Stimulated activated CD8-positive, alpha-beta memory T cell treated with anti-CD3 and anti-CD28 coated beads, Interleukin-2, amount 100 ng/mL, for 48 hours (primary cell): Measurements from ENCODE around the gene SMCHD1.
"Not testable (repeated sequence)": the region's sequence is repeated elsewhere in the genome, so short reads cannot be mapped to it uniquely, and the experiment has no call there.

Source experiments
- DNase-seq, 2 donors: peaks; one replicate each; pipeline ENCODE4 v3.0.0-alpha.2; 2020; ENCODE audit warnings: low read depth in 2 of 2

Gene SMCHD1

DNA sequence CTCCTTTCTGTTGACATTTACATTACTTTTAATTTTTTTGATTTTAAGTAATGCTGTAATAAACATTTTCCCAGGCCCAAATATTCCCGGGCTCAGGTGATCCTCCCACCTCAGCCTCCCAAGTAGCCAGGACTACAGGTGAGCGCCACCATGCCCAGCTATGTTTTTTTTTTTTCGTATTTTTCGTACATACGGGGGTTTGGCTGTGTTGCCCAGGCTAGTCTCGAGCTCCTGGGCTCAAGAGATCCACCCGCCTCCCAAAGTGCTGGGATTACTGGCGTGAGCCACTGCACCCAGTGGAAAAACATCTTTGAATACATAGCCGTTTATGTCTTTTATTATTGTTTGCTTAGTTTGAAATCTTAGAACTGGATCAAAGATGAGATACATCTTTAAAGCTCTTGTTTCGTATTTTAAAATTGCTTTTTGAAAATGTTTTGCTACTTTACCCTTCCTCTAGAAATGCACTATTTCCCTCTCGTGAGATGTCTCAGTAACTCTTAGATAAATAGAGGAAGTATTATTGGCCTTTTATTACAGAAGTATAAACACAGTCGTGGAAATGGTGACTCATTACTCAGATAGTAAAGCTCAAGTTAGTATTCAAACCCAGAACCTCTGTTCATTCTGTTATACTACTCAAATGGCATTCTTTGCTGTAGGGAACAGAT lies 2.4 kb downstream of the SMCHD1 start:
- no peak for DNase-seq

DNA sequence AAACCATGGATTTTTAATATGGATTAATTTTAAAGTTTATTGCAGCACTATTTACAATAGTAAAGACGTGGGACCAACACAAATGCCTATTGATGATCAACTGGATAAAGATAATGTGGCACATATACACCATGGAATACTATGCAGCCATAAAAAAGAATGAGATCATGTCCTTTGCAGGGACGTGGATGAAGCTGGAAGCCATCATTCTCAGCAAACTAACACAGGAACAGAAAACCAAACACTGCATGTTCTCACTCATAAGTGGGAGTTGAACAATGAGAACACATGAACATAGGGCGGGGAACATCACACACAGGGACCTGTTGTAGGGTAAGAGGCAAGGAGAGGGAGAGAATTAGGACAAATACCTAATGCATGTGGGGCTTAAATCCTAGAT lies 5.3 kb downstream of the SMCHD1 start:
- not testable (repeated sequence) for DNase-seq

DNA sequence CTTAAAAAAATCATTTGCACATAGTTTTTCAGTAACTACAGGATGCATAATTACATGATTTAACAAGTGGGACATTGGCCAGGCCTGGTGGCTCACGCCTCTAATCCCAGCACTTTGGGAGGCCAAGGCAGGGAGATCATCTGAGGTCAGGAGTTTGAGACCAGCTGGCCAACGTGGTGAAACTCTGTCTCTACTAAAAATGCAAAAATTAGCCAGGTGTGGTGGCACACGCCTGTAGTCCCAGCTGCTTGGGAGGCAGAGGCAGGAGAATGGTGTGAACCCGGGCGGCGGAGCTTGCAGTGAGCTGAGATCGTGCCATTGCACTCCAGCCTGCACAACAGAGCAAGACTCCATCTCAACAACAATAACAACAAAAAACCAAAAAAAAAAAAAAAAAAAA lies 6.8 kb downstream of the SMCHD1 start:
- DNase-seq: not testable (repeated sequence)

DNA sequence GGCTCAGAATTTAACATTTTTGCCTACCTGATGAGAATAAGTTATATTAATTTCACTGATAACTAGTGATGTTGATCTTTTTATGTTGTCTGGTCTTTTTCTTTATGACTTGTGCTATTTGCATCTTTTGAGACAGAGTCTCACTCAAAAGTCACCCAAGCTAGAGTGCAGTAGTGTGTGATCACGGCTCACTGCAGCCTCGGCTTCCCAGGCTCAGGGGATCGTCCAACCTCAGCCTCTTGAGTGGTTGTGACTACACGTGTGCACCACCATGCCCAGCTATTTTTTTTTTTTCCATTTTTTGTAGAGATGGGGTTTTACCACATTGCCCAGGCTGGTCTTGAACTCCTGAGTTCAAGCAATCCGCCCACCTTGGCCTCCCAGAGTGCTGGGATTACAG lies 7.5 kb downstream of the SMCHD1 start:
- no peak for DNase-seq

DNA sequence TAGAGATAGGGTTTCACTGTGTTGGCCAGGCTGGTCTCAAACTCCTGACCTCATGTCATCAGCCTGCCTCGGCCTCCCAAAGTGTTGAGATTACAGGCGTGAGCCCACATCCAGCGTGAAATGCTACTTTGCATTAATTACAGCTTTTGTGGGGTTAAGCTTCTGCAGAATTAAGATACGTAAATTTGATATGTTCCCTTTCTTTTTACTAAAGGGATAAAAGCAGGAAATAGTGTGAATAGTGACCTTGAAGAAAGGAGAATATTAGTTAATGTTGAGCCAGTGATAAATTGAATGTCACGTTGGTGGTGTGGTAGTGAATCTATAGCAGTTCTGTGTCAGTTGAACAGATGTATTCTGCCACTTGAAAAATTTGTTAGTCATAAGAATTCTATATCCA lies 16.9 kb downstream of the SMCHD1 start:
- no peak for DNase-seq

DNA sequence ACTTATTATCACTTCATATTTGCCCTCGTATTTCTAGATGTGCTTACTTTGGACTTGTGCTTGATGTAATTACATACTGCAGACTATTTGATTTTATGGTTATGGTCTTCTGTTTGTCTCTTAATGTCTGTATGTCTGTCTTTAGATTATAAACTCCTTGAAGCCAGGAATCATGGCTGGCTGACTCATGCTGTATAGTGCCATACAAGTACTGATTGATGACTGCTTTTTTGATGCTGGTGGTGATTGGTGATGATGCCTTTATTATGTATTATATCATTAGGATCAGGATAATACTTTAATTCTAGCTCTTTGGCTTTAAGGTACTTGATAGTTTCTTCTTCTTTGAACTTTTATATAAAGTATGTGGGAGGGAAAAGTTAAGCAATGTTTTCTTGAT lies 17.3 kb downstream of the SMCHD1 start:
- no peak for DNase-seq

DNA sequence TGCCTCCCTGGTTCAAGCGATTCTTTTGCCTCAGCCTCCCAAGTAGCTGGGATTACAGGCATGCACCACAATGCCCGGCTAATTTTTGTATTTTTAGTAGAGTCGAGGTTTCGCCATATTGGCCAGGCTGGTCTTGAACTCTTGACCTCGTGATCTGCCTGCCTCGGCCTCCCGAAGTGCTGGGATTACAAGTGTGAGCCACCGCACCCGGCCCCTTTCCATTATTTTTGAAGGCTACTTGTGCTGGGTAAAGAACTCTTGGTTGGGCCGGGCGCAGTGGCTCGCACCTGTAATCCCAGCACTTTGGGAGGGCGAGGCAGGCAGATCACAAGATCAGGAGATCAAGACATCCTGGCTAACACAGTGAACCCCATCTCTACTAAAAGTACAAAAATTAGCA lies 23.4 kb downstream of the SMCHD1 start:
- not testable (repeated sequence) for DNase-seq

DNA sequence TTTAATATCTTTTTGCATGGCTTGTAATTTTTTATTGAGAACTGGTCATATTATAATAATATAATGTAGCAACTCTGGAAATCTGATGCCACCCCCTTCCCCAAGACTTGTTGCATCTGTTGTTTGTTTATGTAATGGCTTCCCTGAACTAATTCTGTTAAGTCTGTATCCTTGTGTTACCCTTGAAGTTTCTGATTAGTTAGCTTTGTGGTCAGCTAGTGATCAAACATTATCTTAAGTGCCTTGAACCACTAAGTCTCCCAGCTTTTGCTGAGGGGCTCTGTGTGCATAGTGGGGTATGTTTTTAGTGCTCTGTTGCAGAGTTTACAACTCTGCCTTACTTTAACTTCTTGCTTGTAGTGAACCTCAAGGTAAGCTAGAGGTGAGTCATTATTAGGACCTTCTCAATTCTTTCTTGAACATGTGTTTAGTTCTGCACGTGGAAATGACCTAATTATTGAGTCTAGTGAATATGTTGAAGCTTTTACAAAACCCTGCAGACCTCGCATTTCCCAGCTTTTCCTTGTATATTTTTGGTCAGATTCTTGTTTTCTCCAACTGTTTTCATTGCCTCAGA lies 24.8 kb downstream of the SMCHD1 start:
- no peak for DNase-seq

DNA sequence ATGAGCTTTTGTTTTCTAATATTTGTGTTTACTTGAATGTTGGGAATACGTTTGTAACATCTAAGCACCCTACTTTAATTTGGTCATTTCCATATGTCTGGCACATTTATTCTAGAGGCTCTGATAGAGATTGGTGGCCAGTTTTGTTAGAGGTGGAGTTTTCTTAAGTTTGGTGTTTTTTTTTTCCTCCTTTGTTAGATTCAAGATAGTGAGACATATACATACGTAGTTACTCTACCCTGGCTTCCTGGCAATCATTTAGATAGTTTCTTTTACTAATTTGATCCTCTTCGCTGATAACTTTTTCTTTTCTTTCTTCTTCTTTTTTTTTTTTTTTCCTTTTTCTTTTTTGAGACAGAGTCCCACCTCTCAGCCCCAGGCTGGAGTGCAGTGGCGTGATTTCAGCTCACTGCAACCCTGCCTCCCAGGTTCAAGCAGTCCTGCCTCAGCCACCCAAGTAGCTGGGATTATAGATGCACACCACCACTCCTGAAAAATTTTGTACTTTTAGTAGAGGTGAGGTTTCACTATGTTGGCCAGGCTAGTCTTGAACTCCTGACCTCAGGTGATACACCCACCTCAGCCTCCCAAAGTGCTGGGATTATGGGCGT lies 26.6 kb downstream of the SMCHD1 start:
- no peak for DNase-seq

DNA sequence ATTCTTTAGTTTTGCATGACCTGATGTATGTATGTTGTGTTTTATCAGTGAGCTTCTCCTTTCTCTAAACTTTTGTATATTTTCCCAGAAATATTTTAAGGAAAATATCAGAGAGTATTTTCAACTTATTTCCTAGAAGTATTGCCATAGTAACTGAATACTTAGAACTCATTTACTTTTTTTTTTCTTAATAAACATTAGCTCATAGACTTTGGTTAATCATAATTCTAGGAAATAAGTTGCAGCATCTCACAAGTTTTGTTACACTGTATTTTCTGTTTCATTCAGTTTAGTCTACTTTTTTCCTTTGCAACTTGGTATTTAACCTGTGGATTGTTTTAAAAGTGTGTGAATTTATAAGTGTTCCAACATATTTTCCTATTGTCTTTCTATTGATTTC lies 27.5 kb downstream of the SMCHD1 start:
- no peak for DNase-seq

DNA sequence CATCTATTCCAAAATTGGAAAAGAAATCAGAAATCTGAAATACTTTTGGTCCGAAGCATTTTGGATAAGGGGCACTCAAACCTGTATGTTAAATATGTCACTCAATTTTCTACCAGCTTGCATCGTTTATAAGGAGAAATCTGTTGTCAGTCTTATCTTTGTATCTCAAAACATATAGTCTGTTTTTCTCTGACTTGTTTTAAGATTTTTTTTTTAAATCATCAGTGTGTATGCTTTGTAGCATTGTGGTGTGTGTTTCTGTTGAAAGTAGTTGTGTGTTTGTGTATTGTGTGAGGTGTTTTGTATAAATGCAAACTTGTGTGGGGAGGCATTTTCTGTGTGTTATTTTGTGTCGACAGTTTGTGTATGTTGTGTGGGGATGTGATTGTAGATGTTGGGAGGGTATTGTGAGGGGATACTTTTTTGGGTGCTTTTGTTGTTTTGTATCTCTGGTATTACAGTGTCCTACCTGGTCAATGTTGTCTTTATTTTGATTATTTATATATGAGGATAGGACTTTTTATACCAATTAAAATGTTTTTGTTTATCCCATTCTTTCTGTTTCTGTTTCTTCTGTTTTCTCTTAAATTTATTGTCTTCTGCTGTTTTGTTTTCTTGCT lies 30.9 kb downstream of the SMCHD1 start:
- no peak for DNase-seq

DNA sequence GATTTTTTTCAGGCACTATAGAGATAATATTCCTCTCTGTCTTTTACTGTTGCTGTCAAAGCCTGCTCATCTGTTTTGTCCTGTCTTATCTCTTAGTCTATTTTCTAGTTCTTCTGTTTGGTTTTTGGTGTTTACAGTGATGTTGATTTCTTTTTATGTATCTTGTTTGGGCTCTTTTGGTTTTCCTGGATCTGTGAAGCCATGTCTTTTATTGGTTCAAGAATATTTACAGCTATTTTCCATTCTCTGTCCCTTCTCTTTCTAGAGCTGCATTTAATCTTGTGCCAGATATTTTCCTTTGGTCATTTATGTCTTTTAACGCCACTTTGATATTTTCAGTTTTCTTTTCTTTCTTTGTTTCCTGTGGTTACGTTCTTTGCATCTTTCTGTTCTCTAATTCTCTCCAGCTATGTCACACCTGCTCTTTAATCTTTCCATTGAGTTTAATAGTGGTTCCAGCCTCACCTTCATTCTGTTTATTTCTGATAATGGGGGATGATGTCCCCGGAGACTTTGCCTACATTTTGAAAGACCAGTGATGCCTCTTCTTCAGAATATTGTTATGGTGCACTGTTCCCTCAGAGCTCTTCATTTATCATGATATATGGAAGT lies 32.0 kb downstream of the SMCHD1 start:
- no peak for DNase-seq

DNA sequence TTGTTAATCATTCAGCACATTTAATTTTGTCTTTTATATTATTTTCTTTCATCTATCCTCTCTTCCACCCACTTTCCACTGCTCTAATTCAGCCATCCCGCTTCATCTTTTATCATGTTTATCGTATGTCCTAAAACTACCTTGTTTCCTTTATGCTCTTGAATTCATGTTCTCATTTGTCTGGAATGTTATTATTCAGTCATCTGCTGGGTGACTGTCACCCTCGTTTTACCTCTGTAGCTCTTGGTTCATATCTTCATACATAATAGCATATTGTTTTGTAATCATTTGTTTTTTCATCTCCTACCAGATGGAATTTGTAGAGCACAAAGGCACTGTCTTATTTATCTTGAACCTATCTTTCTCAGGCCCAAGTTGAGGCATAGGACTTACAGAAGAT lies 37.0 kb downstream of the SMCHD1 start:
- DNase-seq: no peak

DNA sequence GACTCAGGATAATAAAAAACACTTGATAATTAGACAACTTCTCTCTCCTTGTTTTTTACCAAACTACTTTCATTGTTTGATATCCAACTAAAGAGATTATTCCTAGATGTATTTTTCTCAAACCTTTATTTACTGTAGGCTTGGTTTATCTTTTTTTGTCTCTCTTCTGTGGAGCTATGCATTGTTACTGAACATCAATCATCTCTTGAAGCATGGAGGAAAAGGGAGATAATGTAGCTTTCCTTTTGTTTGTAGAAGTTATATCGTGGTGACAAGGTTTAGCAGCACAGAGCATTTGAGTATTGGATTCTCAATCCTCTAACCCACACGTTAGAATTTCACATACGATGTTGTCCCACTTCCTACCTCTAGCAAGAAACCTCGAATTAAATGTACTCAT lies 41.7 kb downstream of the SMCHD1 start:
- no peak for DNase-seq

DNA sequence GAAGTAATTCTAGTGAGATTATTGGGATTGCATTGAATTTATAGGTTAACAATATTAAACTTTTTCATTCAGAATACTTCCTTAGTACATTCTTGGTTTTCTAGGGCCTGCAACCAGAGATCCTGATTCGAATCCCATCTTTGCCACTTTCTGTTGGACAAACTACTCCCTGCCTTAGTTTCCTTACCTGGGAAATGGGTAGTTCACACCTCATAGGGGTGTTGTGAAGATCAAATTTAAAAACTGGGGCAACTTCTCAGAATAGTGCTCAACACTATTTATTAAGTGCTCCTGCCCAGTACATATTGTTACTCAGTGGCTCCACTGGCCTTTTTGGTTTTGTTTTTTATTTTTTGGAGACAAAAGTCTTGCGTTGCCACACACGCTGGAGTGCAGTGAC lies 43.5 kb downstream of the SMCHD1 start:
- no peak for DNase-seq

DNA sequence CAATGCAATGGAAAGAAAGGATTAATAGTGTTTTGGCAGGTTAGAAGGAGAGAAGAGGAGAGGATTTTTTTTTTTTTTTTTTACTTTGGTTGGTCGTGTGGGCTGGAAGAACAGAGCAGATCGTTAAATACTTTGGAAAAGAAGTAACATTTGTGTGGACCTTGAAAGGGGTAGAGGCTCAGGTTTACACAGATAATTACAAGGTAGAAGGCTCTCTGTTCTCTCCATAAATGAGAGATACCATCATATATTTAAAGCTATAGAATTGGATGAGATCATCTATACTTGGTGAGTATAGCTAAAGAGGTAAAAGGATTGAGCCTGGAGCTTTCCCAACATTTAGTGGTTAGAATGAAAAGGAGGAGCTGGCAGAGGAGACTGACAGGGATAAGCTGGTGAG lies 49.0 kb downstream of the SMCHD1 start:
- DNase-seq: no peak

DNA sequence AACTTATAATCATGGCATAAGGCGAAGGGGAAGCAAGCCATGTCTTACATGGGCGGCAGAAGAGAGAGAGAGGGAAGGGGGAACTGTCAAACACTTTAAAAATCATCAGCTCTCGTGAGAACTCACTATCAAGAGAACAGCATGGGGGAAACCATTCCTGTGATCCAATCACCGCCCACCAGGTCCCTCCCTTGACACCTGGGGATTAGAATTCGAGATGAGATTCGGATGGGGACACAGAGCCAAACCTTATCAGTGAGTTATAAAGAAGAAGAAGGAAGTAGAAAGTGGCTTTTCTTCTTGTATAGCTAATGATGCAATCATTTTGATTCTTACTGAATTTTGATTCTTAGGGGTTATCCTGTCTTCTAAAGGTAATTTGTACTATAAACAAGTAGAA lies 51.4 kb downstream of the SMCHD1 start:
- DNase-seq: no peak

DNA sequence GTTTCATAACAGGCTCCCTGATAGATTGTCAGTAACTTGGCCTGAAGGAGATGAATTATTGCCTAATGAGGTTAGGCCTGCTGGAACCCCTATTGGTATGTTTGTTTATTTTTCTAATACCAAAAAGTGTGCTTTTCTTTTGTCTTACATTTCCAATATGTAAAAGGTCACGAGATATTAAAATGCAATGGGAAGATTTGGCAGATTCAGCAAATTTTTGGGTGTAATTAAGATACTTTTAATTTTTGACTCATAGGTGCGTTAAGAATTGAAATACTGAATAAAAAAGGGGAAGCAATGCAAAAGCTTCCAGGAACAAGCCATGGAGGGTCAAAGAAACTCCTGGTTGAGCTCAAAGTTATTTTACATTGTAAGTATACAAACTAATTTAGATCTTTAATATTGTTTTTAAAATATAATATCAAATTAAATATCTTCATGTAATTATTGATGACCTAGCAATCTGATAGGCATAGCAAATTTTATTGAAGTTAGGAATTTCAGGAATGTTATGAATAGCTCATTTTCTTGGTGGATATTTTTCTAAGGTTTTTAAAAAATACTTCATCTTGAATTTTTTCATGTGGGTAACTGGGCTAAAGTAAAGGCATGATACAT lies 52.1 kb downstream of the SMCHD1 start:
- no peak for DNase-seq

DNA sequence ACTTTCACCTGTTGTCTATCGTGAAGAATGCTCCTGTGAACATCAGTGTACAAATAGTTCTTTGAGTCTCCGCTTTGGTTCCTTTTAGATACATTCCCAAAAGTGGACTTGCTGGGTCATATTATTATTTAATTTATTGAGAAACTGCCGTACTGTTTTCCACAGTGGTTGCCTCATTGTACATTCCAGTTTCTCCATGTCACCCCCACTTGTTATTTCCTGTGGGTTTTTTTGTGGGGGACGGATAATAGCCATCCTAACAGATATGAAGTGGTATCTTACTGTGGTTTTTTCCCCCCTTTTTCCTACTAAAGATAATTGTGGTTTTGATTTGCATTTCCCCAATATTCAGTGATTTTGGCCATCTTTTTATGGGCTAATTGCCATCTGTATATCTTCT lies 53.8 kb downstream of the SMCHD1 start:
- DNase-seq: no peak

DNA sequence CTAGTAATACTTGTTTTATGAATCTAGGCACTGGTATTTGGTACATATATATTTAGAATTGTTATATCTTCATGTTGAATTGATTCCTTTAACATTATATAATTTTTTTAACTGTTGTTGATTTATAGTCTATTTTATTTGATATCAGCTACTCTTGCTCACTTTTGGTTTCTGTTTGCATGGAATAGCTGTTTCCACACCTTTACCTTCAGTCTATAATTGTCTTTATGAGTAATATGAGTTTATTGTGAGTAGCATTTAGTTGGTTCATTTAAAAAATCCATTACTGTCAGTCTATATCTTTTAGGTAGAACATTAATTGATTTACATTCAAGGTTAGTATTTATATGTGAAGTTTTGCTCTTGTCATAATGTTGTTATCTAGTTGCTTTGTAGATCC lies 58.6 kb downstream of the SMCHD1 start:
- DNase-seq: no peak

DNA sequence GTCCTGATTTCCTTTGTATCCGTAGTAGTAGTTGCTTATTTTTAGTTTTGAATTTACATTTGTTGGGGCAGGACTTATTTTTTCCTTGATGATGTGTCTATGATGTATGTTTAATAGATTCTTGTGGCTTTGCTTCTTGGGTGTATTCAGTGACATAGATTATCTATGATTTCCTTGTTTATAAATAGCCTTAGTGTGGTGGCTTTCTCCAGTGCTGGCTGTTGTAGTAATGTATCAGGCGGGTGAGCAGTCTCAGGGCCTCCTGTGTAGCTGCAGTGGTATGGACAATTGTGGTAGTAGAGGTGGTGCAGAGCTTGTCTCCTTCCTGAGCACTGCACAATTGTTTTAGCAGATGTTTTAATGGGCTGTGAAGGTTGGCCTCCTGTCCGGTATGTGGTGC lies 60.5 kb downstream of the SMCHD1 start:
- no peak for DNase-seq
